HG03442 (cell line): ENCODE data around the gene FXYD4.
"Not testable (repeated sequence)": the region's sequence is repeated elsewhere in the genome, so short reads cannot be mapped to it uniquely, and the experiment has no call there.

Experiments
- ATAC-seq: cut with Tn5 transposase; IDR thresholded peaks from one replicate; pipeline ENCODE4 v1.9.1; 2021; ENCODE audit warnings: mild to moderate bottlenecking, moderate library complexity; ENCODE audit not compliant: unreplicated experiment

The FXYD4 gene, protein sequence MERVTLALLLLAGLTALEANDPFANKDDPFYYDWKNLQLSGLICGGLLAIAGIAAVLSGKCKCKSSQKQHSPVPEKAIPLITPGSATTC

DNA sequence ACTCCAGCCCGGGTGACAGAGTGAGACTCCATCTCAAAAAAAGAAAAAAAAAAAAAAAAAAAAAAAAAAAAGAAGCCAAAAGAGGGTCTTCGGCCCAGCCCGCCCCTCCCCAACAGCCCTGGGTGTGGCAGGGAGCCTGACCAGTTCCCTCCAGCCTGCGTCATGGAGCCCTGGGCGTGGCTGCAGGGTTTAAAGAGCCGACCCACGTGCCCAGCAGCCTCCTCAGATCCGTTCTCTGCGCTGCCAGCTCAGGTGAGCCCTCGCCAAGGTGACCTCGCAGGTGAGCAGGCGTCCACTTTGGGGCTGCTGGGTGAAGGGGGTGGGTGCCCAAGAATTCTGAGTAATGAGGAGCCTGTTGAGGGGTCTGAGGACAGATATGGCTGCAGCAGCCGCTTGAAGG, at the start of gene FXYD4:
FXYD4 (plus strand) TSS at position 219 of the 400 bp plus-strand sequence. CDS start 2,111 bp downstream, outside the sequence.
- no peak for ATAC-seq

DNA sequence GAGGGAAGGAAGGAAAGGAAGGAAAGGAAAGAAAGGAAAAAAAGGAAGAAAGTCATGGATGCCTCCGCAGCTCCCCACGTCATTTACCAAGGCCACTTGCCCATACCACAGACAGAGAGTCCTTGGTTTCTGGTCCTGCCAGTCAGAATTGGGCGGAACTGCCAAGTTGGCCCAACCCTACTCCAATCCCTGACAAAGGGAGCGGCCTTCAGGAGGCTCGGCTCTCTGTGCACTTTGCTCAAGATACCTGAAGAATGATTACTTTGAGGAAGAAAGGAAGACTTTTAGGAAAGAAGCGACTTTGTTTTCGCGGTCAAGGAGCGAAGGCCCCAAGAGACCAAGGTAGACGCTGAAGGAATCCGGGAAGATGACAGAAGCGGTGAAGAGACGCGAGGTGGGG, 49.1 kb upstream of the FXYD4 start:
- ATAC-seq = no peak

DNA sequence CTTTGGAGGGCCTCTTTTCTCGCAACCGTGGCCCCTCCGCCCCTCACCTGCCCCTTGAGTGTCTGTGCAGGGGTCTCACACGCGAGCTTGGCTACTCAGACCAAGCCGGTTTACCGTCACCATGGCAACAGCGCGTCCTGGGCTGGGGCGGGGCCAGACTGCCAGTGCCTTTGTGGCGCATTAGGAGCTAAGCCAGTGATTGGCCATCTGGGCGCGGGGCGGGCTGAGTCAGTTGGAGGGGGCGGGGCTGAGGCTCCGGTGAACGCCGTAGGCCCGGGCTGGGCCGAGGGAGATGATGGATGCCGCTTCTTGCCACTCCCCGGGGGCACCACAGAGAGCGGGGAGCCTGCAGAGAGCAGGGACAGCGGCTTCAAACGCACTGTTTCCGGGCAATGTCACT, 48.7 kb upstream of the FXYD4 start:
- peak; percentile 47 for ATAC-seq

DNA sequence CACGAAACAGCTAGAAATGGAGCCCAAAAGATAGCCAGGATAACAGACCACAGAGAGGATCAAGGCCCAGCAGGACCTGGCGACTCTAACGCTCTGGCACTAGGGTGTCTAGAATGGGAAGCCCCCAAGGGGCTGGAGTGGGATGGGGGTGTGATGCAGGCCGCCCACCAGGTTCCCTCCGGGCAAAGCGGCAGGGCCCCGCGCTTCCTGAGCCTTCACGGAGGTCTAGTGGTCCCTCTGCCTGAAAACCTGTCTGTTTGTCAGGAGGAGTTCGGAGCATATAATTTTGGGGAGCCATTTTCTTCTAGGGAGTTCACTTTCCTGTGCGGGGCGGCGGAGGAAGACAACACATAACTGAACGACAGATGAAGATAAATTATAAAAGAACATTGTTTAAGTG, 48.2 kb upstream of the FXYD4 start:
- ATAC-seq = no peak

DNA sequence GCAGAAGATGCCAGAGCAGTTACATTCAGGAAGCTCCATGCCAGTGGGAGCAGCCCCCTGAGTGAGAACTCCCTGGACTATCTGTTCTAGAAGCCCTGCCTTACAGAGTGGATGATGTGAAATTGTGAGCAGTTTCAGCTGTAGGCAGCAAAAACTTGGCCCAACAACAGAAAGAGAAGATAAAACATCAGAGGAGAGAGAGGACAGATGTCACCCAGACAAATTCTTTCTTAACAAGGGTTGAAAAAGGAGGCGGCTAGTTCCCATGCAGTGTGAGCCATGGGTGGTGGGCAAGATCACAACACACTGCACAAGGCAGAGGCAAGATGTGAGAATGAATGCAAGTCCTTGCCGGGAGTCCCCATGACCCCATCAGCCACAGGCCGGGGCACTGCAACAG, 46.6 kb upstream of the FXYD4 start:
- no peak for ATAC-seq

DNA sequence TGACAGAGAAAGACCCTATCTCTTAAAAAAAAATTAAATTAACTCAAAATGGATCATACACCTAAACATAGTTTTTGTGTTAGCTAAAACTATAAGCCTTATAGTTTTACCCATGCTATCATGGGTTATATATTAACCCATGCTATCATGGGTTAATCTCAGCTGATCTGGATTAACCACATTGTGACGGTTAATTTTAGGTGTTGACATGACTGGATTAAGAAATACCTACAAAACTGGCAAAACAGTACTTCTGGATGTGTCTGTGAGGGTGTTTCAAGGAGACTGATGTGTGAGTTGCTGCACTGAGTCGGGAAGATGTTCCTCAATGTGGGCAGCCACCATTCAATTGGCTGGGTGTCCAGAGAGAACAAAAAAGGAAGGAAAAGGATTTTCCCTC, 44.3 kb upstream of the FXYD4 start:
- no peak for ATAC-seq

DNA sequence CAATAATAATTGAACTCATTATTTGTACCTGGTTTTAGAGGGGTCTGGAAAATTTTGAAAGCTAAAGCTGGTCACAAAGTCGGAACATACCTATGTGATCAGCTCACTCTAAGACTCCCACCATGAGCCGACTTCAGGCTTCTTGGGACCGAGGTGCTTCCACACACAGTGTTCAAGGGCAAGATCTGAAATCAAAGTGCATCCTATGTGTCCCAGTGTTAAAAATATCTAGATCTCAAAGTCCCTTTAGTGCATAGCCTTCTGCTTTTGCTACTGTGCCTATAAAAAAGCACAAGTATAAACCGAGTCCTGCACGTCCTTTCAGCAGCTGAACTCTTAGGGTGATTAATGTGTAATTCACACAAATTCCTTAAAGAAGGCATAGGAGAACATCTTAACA, 43.5 kb upstream of the FXYD4 start:
- ATAC-seq = no peak

DNA sequence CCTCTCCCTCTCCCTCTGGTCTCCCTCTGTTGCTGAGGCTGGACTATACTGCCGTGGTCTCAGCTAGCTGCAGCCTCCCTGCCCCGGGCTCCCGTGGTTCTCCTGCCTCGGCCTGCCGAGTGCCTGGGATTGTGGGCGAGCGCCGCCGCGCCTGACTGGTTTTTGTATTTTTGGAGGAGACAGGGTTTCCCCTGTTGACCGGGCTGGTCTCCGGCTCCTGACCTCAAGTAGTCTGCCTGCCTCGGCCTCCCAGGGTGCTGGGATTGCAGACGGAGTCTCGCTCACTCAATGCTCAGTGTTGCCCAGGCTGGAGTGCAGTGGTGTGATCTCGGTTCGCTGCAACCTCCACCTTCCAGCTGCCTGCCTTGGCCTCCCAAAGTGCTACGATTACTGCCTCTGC, 42.6 kb upstream of the FXYD4 start:
- not testable (repeated sequence) for ATAC-seq

DNA sequence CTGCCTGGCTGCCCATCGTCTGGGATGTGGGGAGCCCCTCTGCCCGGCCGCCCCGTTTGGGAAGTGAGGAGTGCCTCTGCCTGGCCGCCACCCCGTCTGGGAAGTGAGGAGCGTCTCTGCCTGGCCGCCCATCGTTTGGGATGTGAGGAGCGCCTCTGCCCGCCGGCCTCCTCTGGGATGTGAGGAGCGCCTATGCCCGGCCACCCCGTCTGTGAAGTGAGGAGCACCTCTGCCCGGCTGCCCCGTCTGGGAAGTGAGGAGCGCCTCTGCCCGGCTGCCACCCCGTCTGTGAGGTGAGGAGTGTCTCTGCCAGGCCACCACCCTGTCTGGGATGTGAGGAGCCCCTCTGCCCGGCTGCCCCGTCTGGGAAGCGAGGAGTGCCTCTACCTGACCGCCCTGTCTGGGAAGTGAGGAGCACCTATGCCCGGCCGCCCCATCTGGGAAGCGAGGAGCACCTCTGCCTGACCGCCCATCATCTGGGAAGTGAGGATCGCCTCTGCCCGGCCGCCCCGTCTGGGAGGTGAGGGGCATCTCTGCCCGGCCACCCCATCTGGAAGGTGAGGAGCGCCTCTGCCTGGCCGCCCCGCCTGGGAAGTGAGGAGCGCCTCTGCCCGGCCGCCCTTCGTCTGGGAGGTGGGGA, 42.1 kb upstream of the FXYD4 start:
- not testable (repeated sequence) for ATAC-seq

DNA sequence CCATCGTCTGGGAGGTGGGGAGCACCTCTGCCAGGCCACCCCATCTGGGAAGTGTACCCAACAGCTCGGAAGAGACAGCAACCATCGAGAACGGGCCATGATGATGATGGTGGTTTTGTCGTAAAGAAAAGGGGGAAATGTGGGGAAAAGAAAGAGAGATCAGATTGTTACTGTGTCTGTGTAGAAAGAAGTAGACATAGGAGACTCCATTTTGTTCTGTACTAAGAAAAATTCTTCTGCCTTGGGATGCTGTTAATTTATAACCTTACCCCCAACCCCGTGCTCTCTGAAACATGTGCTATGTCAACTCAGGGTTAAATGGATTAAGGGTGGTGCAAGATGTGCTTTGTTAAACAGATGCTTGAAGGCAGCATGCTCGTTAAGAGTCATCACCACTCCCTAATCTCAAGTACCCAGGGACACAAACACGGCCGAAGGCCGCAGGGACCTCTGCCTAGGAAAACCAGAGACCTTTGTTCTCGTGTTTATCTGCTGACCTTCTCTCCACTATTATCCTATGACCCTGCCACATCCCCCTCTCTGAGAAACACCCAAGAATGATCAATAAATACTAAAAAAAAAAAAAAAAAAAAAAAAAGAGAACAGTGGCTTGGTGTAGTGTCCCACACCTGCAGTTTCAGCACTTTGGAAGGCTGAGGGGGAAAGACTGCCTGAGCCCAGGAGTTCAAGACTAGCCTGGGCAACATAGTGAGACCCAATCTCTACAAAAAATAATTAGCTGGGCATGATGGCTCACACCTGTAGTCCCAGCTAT, 41.2 kb upstream of the FXYD4 start:
- ATAC-seq = not testable (repeated sequence)

DNA sequence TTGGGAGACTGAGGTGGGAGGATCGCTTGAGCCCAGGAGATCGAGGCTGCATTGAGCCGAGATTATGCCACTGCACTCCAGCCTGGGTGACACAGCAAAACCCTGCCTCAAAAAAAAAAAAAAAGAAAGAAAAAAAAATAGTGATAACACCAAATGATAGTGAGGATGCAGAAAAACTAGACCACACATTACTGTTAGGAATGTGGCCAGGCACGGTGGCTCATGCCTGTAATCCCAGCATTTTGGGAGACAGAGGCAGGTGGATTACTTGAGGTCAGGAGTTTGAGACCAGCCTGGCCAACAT, 40.7 kb upstream of the FXYD4 start:
- not testable (repeated sequence) for ATAC-seq

DNA sequence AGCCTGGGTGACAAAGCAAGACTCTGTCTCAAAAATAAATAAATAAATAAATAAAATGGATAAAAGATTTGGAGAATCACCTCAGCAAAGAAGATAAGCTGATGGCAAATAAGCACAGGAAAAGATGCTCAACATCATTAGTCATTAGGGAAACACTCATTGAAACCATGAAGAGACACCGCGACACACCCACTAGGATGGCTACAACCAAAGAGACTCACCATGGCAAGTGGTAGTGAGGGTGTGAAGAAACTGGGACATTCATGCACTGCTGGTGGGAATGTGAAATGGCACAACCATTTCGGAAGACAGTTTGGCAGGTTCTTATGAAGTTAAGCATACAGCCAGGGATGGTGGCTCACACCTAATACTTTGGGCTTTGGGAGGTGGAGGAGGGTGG, 37.8 kb upstream of the FXYD4 start:
- ATAC-seq = no peak

DNA sequence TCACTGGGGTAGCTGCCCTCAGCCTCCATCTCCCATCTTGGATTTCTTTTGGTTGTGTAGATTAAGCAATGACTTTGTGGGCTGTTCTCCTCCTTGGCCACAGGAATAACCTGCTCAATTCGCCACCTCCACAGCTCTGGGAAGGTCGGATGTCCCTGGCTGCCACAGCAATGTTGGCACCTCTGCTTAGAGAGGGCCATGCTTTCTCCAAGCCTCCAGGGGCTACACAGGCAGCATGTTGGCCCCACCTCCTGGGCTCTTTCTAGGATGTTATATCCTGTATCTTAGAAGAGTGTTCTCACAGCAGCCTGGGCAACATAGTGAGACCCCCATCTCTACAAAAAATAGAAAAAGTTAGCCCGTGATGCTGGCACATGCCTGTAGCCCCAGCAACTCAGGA, 35.4 kb upstream of the FXYD4 start:
- ATAC-seq = no peak

DNA sequence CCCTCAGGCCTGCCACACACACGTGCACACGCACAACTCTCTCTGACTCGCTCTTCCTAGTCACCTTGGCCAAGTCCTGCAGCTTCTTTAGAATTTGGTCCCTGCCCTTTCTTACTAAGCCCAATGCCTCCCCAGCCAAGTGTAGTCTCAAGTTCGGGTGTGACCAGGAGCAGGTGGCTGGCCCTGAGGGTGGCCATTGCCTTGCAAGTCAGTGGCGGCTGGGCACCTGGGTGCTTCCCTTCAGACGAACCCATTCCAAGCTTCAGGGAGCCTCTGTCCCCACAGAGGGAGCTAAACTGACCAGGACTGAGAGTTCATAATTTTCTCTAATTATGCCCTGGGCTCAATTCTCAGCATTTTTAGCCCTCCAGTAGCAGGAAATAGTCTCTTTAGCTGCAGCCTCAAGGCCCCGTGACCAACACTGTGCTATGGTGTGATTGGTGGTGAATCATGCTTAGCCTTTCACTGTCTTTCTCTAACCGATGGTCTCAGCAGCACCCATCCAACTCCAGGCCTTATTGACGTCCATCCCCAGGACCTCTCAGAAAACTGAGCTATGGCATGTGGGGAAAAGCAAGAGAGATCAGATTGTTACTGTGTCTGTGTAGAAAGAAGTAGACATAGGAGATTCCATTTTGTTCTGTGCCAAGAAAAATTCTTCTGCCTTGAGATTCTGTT, 34.7 kb upstream of the FXYD4 start:
- ATAC-seq = no peak

DNA sequence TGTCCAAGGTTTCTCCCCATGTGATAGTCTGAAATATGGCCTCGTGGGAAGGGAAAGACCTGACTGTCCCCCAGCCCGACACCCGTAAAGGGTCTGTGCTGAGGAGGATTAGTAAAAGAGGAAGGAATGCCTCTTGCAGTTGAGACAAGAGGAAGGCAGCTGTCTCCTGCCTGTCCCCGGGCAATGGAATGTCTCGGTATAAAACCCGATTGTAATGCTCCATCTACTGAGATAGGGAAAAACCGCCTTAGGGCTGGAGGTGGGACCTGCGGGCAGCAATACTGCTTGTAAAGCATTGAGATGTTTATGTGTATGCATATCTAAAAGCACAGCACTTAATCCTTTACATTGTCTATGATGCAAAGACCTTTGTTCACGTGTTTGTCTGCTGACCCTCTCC, 33.9 kb upstream of the FXYD4 start:
- ATAC-seq = not testable (repeated sequence)

DNA sequence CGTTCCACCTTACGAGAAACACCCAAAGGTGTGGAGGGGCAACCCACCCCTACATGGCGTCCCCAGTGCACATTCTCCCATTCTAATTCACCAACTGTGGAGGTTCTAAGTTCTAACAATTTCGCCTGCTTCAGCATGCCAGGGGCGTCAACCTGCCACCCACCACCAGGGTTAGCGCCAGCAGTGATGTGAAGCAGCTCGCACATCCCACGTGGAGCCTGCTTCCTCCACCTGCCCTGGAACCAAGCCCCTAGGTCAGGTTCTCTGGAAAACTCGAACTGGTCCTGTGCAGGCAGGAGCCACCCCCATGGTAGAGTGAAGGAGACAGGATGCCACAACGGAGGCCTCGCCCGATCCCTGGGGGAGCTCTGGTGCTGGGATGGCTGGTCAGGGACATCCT, 33.3 kb upstream of the FXYD4 start:
- no peak for ATAC-seq

DNA sequence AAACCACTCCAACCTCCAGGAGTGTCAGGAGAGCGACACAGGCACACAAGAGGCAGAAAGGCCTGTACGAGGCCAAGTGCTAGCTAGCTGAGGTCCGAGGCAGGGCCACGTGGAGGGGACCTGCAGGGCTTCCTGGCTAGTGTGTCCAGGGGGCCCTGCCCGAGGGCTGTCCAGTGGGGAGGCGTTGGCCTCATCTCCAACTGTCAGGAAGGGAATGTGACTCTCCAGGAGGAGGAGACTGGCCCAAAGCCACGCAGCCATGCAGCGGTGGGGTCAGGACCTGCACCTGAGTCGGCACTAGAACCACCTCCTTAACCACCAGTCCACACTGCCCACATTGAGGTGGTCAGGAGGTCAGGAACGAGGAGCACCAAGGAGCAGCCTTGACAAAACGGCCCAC, 32.3 kb upstream of the FXYD4 start:
- no peak for ATAC-seq

DNA sequence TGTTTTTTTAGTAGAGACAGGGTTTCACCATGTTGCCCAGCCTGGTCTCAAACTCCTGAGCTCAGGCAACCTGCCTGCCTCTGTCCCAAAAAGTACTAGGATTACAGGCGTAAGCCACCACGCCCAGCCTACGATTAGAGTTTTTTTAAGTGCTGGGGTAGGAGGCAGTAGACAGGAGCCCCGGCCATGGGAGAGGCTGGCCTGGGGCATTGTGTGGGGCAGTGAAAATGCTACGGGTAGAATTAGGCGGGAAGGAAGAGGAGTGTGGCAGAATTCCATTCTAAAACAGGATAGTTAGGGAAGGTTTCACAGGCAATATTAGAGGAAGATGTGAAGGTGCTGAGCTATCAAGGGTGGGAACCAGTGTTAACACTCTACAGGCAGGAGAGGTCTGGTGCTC, 31.3 kb upstream of the FXYD4 start:
- ATAC-seq = no peak

DNA sequence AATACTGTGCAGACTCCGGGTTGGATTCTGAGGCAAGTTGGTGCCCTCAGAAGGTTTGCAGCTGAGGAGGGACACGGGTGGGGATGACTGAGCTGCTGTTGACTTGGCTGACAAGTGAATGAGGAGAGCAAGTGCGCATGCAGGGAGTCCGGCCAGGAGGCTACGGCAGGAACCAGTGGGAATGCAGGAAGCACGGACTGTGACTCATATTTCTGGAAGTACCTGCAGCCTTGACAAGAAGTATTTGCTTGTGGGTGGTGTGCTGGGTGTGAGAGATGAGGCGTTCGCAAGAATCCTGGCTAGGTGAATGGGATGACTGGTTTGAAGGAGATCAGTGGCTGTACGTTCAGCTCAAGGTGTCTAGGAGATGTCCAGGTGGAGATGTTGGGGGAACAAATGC, 30.8 kb upstream of the FXYD4 start:
- no peak for ATAC-seq

DNA sequence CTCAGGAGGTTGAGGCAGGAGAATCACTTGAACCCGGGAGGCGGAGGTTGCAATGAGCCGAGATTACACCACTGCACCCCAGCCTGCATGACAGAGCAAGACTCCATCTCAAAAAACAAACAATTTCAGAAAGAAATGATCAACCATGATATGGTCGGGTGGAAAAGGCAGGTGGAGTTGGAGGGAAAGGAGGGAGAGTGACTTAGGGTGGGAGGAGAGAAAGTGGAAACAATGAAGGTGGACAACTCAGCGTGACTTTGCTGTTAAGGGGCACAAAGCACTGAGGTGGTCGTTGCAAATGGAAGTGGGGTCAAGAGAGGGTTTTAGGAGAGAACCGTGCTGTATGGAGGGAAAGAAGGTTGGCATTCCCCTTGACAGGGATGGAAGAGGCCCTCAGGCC, 30.0 kb upstream of the FXYD4 start:
- ATAC-seq = no peak

DNA sequence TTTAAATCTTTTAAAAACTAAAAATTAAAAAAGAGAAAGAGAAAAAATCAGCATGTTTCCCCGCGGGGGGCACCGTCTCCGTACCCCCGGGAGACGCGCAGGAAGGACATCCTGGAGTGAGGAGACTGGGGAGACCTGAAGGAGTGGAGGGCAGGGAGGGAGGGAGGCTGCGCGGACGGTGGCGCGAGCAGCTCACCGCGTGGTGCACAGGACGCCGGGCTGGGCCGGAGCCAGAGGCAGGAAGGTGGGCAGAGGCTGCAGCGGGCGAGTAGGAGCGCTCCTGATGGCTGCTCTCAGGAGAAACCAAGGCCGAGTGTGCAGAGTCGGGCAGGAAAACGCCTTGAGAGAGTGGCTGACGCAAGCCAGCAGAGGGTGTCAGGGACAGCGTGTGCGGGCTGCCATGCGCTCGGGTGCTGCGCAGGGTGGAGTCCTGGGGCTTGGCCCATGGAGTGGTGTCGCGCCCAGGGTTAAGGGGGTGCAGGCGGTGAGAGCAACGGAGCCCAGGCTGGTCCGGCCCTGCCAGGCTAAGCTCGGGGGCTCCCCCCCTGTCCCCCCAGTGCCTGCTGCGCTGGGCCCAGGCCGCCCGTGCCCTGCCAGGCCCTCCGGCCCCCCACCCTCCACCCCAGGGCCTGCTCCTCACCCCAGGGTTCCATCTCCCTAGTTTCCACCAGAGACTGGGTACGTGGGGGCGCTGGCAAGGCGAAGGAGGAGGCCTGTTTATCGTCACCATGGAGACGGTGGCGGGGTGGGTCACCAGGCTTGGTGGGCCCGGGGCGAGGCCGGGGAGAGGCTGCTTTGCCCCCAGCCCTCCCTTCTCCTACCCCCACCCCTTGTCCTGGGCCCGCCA, 28.9 kb upstream of the FXYD4 start:
- no peak for ATAC-seq
